ENCODE results near the gene CASR.

- TF ChIP-seq, protein P1, sequence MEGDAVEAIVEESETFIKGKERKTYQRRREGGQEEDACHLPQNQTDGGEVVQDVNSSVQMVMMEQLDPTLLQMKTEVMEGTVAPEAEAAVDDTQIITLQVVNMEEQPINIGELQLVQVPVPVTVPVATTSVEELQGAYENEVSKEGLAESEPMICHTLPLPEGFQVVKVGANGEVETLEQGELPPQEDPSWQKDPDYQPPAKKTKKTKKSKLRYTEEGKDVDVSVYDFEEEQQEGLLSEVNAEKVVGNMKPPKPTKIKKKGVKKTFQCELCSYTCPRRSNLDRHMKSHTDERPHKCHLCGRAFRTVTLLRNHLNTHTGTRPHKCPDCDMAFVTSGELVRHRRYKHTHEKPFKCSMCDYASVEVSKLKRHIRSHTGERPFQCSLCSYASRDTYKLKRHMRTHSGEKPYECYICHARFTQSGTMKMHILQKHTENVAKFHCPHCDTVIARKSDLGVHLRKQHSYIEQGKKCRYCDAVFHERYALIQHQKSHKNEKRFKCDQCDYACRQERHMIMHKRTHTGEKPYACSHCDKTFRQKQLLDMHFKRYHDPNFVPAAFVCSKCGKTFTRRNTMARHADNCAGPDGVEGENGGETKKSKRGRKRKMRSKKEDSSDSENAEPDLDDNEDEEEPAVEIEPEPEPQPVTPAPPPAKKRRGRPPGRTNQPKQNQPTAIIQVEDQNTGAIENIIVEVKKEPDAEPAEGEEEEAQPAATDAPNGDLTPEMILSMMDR (IDR thresholded peaks at IDR 0.05): no peak
- TF ChIP-seq POLR2A (IDR thresholded peaks at IDR 0.05): no peak
These were observed 72.4 kb downstream of the CASR start for GRCh38 chr3:122255757-122256439.
